HuH-7.5 (cell line): ENCODE results near the gene RMND5B.
"Not testable (repeated sequence)": the region's sequence is repeated elsewhere in the genome, so short reads cannot be mapped to it uniquely, and the experiment has no call there.

Experiments used
- DNase-seq: peaks from one replicate; pipeline ENCODE4 v3.0.0; 2011; ENCODE audit warnings: low spot score

The RMND5B gene

GRCh38 chr5:178174456-178174855 is 43.6 kb downstream of the RMND5B start:
- DNase-seq = no peak

- DNase-seq = no peak
These were observed 46.0 kb downstream of the RMND5B start for GRCh38 chr5:178176791-178177190.

GRCh38 chr5:178177569-178177968 is 46.8 kb downstream of the RMND5B start:
- no peak for DNase-seq

- DNase-seq = no peak
These were observed 49.5 kb downstream of the RMND5B start for GRCh38 chr5:178180141-178180863.

- no peak for DNase-seq
These were observed 51.5 kb downstream of the RMND5B start for GRCh38 chr5:178182158-178182876.

GRCh38 chr5:178186427-178186826 is 55.6 kb downstream of the RMND5B start:
- DNase-seq = no peak

GRCh38 chr5:178187014-178187413 is 56.2 kb downstream of the RMND5B start, which contains the start of gene GMCL2:
TSS of gene GMCL2 (minus strand) at chr5:178187371. CDS start at chr5:178187299, 72 bp downstream.
- no peak for DNase-seq

GRCh38 chr5:178189433-178189832 is 58.6 kb downstream of the RMND5B start:
- DNase-seq = no peak

GRCh38 chr5:178191661-178192060 is 60.8 kb downstream of the RMND5B start:
- DNase-seq = no peak

GRCh38 chr5:178192244-178192643 is 61.4 kb downstream of the RMND5B start:
- no peak for DNase-seq

GRCh38 chr5:178192787-178193186 is 62.0 kb downstream of the RMND5B start:
- no peak for DNase-seq

GRCh38 chr5:178193251-178193809 is 62.5 kb downstream of the RMND5B start:
- no peak for DNase-seq

GRCh38 chr5:178194026-178194425 is 63.2 kb downstream of the RMND5B start:
- DNase-seq = no peak

GRCh38 chr5:178196281-178196812 is 65.5 kb downstream of the RMND5B start:
- no peak for DNase-seq

GRCh38 chr5:178196986-178197385 is 66.2 kb downstream of the RMND5B start:
- DNase-seq = no peak

- not testable (repeated sequence) for DNase-seq
These were observed 67.3 kb downstream of the RMND5B start for GRCh38 chr5:178198151-178198550.

- no peak for DNase-seq
These were observed 67.9 kb downstream of the RMND5B start for GRCh38 chr5:178198706-178199105.

- no peak for DNase-seq
These were observed 69.0 kb downstream of the RMND5B start for GRCh38 chr5:178199581-178200434.
